Measurements from ENCODE around the gene HEYL. TPM values are rescaled to one million over a fixed set of nuclear protein-coding genes. Genes with fewer than 3 reads are reported as not detected.

The HEYL gene
- total RNA-seq, 1 donor from 2014 or later = 63.2 TPM

DNA sequence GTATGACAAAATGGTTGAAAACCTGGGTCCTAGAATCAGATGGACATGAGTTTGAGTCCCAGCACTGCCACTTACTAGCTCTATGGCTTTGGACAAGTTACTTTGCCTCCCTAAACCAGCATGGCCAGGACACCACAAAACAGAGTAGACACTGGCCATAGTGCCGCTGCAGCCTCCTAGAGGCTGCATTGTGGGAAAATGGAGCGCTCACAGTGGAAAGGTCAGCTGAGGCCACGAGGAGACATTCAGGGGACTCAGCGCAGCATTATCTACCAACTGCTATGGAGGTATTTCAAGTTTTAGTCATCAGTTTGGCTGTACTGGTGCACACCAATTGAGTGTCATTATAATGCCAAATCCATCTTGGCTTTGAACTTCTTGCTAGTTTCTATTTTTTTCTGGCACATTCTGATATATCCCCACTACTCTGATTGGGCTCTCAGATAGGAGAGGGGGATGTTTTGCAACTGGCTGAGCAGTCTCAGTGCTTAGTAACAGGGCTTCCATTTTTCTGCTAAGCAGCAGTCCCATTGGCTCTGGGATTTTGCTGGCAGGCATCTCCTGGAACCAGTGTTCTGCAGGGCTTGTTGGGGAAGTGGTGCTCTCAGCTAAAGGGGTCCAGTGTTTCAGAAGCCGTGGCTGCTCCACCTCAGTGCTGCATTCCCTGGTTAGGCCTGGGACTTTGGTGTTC lies 16.3 kb upstream of the HEYL start:
- H3K9me3 Mint-ChIP-seq (ENCODE audit: low read depth) = no peaks in the 10 kb centered on the region
- no peak overlapping the region for H3K27ac Mint-ChIP-seq (ENCODE audit: unreplicated experiment)
- H3K36me3 Mint-ChIP-seq (ENCODE audit: low read depth) = no peaks in the 10 kb centered on the region
- peaks cover 29% of the 10 kb centered on the region for H3K4me1 Mint-ChIP-seq (ENCODE audit: low read depth)
- DNase-seq (ENCODE audit: low spot score) = no peak
- no peak for TF ChIP-seq CTCF (IDR thresholded peaks at IDR 0.05)
- H3K27me3 Mint-ChIP-seq (ENCODE audit: low read depth) = peaks cover 8% of the 10 kb centered on the region
- H3K4me3 Mint-ChIP-seq (ENCODE audit: unreplicated experiment) = no peak overlapping the region

- Mint-ChIP-seq H3K4me1 (ENCODE audit: low read depth) (peaks cover 29% of the 10 kb centered on the region), H3K4me3 (ENCODE audit: unreplicated experiment) (no peak overlapping the region), H3K27me3 (ENCODE audit: low read depth) (peaks cover 6% of the 10 kb centered on the region), H3K9me3 (ENCODE audit: low read depth) (no peaks in the 10 kb centered on the region), H3K36me3 (ENCODE audit: low read depth) (no peaks in the 10 kb centered on the region), H3K27ac (ENCODE audit: unreplicated experiment) (no peak overlapping the region)
- TF ChIP-seq CTCF (IDR thresholded peaks at IDR 0.05) = no peak
- DNase-seq (ENCODE audit: low spot score) = no peak
Observed at GRCh38 chr1:39654291-39654690, 14.8 kb upstream of the HEYL start.

DNA sequence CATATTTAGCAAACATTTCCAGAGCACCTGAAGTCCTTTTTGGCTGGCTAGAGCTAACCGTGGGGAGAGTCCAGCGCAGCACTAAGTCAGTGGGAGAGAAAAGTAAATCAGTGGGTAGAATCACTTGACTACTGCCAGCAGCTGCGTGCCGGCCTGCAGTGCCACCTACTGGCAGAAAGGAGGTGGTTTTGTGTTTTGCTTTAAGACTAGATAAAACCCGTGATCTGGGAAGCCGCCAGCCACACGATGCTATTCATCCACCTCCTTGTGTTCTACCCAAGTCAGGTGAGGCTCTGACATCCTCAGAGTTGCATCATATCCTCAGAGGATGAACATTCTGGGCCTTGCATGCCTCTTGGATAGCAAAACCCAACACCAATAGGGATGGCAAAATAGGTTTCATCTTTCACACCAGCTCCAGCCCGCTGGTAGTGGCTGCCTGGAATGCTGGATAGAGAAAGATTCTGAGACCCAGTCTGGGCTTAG lies 14.1 kb upstream of the HEYL start:
- no peak for DNase-seq (ENCODE audit: low spot score)
- peak; percentile 97 for TF ChIP-seq CTCF (IDR thresholded peaks at IDR 0.05)
- H3K27me3 Mint-ChIP-seq (ENCODE audit: low read depth) = peaks cover 6% of the 10 kb centered on the region
- no peaks in the 10 kb centered on the region for H3K36me3 Mint-ChIP-seq (ENCODE audit: low read depth)
- H3K9me3 Mint-ChIP-seq (ENCODE audit: low read depth) = no peaks in the 10 kb centered on the region
- H3K4me3 Mint-ChIP-seq (ENCODE audit: unreplicated experiment) = no peak overlapping the region
- H3K27ac Mint-ChIP-seq (ENCODE audit: unreplicated experiment) = no peak overlapping the region
- peaks cover 30% of the 10 kb centered on the region for H3K4me1 Mint-ChIP-seq (ENCODE audit: low read depth)

- Mint-ChIP-seq H3K9me3 (ENCODE audit: low read depth) (no peaks in the 10 kb centered on the region), H3K4me3 (ENCODE audit: unreplicated experiment) (no peak overlapping the region), H3K27me3 (ENCODE audit: low read depth) (peaks cover 6% of the 10 kb centered on the region), H3K36me3 (ENCODE audit: low read depth) (no peaks in the 10 kb centered on the region), H3K27ac (ENCODE audit: unreplicated experiment) (peak overlapping the region; percentile 80), H3K4me1 (ENCODE audit: low read depth) (peaks cover 36% of the 10 kb centered on the region)
- no peak for TF ChIP-seq CTCF (IDR thresholded peaks at IDR 0.05)
- DNase-seq (ENCODE audit: low spot score) = no peak
Observed at GRCh38 chr1:39652554-39652953, 13.1 kb upstream of the HEYL start.

GRCh38 chr1:39652105-39652504 lies 12.7 kb upstream of the HEYL start:
- no peaks in the 10 kb centered on the region for H3K36me3 Mint-ChIP-seq (ENCODE audit: low read depth)
- peaks cover 3% of the 10 kb centered on the region for H3K27me3 Mint-ChIP-seq (ENCODE audit: low read depth)
- no peaks in the 10 kb centered on the region for H3K9me3 Mint-ChIP-seq (ENCODE audit: low read depth)
- no peak overlapping the region for H3K4me3 Mint-ChIP-seq (ENCODE audit: unreplicated experiment)
- DNase-seq (ENCODE audit: low spot score) = no peak
- peak overlapping the region; percentile 80 for H3K27ac Mint-ChIP-seq (ENCODE audit: unreplicated experiment)
- TF ChIP-seq CTCF (IDR thresholded peaks at IDR 0.05) = no peak
- peaks cover 38% of the 10 kb centered on the region for H3K4me1 Mint-ChIP-seq (ENCODE audit: low read depth)
